ENCODE measurements around the gene TNNC1.

The TNNC1 gene

DNA sequence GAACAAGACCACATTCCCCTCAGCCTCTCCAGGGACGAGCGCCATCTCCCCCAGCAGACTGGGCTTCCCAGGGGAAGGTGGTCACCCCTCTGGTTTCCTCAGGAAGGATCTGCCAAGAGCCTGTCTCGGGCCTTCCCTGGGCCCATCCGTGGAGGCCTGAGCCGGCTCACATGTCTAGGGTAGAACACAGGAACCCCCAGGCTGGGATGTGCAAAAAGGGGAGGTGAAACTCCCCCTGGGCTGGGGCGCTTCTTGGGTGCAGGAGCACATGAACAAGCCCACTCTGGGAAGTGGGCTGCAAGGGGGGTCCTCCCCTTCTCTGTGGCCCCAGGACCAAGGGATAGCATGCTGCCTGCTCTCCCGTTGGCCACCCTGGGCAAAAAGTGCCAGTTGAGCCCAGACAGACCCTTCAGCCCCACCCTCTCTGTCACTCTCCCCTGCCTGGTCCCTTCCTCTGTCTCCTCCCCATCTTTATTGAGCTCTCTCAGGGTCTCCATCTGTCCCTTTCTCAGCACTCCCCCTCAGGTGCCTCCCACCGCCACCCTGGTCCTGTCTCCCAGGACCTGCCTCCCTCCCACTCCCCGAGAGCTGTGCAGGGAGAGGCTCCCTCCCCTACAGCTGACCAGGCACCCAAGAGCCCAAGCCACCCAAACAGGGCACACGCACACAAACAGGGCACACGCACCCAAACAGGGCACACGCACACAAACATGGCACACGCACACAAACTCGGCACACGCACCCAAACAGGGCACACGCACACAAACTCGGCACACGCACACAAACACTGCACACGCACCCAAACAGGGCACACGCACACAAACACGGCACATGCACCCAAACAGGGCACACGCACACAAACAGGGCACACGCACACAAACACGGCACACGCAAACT is 9.8 kb downstream of the TNNC1 start:
- DNase-seq (ENCODE audit: low read depth, low spot score): no peak

DNA sequence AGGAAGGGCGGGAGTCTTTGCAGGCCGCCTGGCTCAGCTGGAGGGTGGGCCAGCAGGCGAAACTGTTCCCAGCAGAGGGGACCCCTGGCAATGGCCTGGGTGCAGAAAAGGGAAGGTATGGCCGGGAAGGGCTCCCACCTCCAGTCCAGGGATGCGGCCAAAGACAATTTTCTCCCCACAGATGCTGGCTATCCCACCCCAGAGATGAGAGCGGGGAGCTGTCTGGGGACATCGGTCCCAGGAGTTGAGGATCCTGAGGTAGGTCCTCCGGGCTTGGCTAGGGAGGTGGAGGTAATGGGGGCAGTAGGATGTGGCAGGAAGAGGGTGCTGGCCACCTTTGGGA is 10.6 kb downstream of the TNNC1 start:
- no peak for DNase-seq (ENCODE audit: low read depth, low spot score)

DNA sequence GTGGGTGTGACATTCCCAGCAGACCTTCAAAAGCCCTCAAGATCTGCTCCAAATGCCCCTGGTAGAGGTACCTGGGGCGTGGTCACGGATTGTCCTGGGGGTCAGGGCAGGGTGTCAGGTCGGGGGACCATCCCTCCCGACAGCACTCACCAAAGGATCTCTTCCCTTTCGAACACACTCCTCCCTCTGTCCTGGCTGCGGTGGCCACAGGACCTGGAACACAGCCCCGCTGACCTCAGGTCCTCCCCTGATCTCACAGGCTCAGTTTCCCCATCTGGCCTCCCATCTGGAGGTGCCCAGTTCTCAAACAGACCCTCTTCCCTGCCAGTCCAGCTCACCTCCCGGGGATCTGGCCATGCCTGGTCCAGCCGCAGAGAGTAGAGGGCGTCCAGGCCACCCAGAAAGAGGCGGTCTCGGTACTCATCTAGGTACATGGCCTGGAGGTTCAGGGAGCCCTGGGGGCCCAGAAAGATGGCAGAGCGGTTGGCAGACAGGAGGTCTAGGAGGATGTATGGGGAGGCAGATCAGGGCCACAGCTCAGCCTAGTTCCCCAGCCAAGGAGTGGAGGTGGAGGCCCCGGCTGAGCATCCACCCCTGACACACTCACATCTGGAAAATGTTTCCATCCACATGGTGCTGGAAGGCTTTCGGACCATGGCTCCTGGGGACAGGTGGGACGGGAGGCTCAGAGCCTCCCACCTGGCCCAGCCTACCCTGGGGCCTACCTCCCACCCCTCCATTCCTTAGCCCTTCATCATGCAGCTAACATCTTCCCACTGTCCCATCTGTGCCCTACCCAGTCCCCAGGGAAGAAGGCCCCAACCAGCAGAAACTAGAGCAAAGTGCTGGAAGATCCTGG is 11.2 kb downstream of the TNNC1 start:
- no peak for DNase-seq (ENCODE audit: low read depth, low spot score)

DNA sequence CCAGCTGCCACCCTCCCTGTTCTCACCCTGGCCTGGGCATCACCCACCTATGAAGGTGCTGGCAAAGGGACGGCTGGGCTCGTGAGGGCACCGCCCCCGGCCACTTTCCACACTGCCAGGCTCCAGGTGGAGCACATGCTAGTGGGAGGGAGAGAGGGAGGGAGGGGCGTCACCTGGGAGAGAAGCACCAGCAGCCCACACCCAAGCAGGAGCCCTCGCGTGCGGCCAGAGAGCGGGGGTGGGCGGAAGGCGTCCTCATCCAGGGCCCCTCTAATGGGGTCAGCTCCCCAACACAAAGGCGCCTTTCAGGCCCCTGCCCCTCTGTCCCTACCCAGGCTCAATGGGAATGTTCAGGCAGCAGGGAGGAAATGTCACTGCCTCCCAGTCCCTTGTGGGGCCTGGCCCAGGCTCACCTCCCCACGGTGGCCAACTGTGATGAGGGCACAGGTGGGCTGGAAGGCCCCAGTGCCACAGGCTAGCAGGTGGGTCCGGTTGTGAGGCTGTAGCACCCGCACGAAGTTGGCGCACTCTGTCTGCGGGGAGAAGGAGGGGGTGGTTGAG is 12.0 kb downstream of the TNNC1 start:
- no peak for DNase-seq (ENCODE audit: low read depth, low spot score)

DNA sequence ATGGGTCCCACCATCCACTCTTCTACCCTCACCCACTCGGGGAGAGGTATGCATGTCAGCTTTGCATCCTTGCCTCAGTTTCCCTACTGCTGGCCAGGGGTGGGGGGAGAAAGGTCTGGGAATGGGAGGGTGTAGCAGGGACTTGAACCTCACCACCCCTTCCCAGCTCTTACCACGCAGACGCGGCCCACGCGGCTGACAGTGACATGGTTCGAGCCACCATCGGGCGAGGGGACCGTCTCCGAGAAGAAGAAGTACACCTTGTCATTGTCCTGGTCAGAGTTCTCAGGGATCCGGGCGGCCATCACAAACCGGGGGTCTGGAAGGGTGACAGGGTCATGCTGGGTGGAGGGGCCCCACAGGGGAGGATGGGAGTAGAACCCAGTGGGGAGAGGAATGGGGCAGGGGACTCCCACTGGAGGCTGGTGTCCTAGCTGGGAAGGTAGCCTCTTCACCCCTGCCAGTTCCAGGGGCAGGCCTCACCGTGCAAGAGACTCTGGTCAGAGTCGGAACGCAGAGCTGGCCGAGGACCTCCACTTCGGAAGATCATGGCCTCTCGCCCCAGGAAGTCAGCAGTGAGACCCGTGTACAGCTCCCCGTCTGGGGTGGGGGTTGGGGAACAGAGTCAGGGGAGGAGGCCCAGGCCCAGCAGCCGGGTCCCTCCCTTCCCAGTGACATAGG is 12.6 kb downstream of the TNNC1 start:
- DNase-seq (ENCODE audit: low read depth, low spot score): no peak

DNA sequence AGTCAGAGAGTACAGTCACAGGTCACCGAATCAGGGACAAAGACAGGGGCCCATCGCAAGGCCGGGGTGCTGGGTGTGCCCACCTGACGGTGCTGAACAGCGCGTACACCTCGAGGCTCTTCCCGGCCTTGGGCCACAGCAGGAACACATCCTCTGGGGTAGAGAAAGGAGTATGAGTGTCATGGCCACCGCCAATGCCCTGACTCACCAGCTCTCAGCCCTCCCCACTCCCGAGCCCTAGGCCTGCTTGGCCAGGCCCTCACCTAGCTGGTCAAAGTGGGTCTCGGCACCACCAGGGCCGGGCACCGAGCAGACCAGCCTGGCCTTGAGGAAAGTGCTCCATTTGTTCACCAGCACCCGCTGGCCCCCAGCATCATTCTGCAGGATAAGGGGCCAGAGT is 13.2 kb downstream of the TNNC1 start:
- DNase-seq (ENCODE audit: low read depth, low spot score): no peak

DNA sequence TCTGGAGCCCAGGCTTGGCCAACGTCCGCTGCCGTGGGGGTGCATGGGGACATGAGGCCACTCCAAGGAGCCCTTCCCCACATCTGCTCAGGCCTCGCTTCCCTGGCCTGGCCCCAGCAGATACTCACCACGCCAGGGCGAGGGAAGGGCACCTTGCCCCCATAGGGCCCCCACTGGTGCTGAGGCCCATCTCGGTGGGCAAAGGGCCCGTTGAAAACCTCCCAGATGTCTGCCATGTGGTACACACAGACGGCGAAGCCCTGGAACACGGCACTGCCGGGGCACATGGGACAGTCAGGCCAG is 13.6 kb downstream of the TNNC1 start:
- DNase-seq (ENCODE audit: low read depth, low spot score): no peak

DNA sequence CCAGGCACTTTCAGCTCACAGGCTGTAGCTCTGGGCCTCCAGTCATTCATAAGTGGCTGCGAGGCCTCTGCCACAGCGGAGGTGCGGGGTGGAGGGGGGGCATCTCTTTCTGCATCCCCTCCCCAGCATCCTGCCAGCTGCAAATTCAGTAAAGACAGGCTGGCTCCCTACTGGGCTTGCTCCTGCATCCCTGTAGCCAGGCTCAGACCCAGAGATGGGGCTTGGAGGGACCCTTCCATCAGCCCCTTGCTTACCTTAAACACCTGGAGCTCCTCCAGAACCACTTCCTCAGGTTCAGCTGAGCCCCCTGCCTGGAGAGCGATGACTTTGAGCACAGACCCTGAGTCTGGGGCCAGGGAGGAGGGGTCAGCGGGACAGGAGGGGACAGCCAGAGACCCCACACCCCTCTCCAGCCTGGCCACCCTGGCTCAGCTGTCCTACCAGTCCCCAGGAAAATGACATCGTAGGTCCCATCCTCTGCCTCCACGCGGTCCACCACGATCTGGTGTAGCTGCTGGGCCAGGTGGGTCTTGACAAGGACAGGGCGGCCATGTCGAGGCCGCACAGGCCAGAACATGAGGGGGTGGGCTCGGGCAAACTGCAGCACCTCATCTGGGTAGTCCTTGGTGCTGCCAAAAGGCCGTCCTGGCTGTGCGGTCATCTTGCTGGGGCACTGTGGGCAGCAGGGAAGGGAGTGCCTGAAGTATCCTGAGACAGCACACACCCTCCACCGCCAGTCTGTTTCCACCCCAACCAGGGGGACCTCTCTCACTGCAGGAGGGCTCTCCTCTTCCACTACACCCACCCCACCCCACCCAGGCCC is 14.2 kb downstream of the TNNC1 start:
- no peak for DNase-seq (ENCODE audit: low read depth, low spot score)

DNA sequence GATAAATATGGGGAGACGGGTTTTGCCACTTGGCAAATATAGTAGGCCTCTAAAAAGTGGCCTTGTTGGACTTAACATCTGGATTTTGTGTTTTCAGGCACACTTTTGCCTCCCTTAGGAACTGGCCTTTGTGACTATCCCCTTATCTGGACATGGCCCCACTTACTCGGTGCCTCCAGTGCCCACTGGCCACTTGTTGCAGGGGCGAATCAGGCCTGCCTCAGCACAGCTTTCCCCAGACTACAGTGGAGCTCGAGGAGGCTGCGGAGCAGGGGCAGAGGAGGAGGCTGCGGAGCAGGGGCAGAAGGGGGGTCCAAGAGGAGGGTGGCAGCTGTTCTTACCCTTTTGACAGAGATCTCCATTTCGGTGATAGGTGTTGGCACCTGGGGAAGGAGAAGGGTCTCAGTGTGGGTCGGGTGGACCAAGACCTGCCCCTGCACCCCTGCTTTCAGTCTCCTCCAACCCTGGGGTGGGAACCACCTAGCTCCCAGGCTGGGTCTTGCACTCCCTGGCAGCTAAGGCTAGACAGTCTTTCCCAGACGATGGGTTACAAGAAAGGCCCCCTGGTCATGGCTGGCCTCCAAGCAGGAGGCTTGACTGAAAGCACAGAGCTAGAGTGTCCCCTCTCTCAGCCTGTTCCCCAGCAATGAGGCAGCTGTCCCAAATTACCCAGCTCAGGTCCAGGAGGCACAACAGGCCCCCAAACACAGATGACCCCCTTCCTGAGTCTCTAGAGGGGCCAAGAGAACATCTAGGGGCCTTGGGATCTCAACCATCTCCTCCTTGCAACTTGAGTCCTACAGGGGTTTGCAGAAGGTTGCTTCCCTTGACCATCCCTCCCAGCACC is 15.0 kb downstream of the TNNC1 start:
- no peak for DNase-seq (ENCODE audit: low read depth, low spot score)

DNA sequence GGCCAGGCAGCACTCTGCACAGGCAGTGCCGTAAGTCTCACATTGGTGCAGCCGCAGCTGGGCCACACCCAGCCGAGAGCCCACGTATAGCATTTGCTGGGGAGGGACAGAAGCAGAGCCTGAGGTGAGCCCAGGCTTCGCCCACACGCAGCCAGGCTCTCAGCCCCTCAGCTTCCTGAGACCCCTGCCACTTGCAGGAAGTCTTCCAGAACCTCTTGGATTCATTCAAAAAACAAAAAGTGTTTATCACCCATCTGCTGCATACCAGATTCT is 15.8 kb downstream of the TNNC1 start:
- DNase-seq (ENCODE audit: low read depth, low spot score): no peak

DNA sequence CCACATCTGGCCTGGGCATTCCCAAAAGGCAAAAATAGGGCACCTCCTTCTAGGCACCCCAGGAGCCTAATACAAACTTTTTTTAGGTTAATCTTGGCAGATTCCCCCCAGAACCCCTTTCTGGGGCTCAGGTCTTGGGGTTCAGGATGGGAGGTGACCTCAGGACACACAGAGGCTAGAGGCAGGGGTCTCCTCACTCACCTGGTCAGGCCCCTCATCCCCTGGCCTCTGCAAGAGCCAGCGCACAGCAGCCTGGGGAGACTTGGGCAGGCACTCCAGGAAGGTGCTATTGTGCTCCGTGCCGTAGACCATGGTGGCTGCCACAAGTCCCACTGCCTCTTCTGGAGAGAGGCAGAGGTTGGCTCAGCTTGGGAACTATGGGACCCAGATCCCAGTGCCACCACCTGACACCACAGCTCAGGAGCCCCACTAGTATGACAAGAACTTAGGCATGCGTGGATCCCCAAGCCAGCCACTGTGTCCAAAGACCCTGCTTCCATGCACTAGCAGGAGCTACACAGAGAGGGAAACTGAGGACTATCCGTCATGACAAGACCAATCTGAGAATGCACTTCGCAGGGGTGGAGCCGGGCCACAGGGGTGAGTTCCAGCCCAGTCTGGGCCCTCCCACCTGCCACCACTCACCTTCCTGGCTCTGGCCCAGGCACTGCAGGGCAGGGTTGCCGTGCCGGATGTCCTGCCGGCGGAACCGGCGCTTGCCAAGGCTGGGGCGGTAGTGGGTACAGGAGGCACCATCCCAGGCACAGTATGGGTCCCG is 16.3 kb downstream of the TNNC1 start:
- no peak for DNase-seq (ENCODE audit: low read depth, low spot score)

DNA sequence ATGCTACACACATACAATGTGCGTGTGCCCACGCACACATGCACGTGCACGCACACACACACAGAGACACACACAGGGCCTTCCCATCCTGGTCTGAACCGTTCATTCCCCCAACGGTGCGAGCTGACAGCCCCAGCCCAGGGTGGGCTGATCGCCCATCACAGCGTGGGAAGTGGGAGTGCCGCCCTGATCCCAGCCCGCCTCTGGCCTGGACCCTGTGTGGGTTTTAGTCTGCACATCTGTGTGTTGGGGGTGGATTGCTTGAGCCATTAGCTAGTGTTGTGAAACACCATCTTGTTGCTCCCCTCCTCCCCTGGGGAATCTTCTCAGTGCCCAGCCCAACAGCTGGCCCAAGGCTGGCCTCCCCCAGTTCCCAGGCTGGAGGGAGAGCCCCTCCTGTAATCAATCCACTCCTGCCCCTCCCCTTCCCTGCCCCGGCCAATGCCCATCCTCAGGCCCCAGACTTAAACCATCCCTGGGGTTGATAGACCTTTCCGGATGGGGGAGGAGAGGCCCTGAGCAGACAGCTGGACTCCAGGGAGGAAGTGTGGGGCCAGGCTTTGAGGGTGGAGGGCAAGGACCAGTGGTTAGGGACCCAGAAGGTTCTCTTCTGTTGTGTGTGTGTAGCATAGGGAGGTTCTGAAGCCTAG is 17.2 kb downstream of the TNNC1 start:
- peak; percentile 30 for DNase-seq (ENCODE audit: low read depth, low spot score)

DNA sequence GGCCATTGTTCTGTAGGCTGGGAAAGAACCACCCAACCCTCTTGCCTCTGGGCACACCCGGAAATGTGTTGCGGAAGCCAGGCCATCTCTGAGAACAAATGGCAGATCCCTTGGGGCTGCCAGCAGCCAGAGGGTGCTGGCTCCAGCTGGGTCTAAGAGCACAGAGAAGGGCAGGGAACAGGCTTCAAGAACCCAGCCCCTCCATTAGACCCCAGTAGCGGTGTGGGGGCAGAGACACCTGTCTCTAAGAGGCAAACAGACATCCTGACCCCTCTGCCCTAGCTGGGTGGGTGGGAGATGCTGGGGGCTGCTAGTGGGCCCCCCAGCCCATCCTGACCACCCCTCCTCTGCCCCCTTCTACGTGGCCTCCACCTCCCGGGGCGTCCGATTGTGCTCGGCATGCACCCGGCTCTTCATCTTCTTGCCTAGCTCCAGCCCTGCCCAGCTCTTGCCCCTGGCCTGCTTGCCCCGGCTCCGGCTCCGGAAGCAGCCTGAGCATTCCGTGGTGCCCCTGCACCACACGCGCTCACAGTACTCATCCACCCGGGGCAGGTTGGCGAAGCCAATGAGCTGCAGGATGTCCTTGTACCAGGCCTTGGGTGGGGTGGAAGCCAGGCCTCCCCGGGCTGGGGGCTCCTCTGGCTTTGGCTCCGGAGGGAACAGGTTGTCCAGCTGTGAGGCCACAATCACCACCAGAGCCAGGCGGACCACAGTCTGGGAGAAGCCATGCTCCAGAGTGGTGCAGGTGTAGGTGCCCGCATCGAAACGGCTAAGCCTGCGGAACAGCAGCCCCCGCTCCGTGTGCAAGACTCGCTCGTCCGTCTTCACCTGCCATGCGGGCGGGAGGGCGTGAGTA is 18.4 kb downstream of the TNNC1 start:
- DNase-seq (ENCODE audit: low read depth, low spot score): no peak

DNA sequence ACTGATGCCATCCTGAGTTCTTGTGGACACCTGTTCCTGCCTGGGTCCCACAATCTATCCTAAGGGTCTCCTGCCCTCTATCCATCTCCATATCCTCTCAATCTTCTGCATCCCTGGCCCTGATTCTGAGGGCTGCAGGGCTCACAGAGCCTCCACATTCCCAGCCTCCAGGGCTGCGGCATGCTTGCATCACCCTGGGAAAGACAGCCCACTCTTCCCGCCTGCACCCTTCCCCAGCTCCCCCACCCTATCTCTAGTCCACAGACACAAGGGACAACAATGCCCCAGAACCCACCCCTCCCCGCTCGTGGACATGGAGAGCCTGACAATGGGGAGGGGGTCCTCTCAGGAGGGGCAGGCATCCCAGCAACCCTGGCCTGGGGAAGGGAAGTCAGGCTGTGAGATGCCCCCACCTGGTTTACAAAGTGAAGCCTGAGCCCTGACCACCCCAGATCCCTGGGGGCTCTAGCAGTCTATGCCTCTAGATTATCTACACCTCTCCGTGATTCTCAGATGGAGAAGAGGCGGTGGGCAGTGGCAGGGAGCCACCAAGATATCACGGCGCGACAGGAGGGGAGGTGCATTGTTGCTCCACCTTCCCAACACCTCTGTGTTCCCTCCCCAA is 19.2 kb downstream of the TNNC1 start:
- no peak for DNase-seq (ENCODE audit: low read depth, low spot score)

DNA sequence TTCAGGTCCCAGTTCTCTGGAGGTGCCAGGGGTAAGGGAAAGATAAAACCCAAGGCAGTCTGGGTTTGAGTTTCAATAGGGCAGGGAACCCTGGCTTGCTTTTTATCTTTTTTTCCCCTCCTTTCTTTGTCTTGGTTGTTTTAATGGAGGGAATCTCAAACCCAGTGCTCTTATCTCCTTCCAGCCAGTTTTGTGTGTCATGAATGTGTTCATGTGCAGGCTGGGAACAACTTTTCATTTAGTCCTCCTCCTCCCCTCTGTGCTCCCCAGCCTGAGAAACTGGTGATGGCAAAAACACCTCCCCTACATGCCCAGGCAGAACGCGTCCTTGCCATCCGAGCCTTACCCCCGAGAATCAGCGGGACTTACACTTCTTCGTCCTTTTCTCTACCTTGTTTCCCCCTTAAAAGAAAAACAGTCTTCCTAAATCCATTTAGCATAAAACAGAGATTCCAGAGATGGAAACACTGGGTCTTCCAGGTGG is 19.8 kb downstream of the TNNC1 start:
- no peak for DNase-seq (ENCODE audit: low read depth, low spot score)

DNA sequence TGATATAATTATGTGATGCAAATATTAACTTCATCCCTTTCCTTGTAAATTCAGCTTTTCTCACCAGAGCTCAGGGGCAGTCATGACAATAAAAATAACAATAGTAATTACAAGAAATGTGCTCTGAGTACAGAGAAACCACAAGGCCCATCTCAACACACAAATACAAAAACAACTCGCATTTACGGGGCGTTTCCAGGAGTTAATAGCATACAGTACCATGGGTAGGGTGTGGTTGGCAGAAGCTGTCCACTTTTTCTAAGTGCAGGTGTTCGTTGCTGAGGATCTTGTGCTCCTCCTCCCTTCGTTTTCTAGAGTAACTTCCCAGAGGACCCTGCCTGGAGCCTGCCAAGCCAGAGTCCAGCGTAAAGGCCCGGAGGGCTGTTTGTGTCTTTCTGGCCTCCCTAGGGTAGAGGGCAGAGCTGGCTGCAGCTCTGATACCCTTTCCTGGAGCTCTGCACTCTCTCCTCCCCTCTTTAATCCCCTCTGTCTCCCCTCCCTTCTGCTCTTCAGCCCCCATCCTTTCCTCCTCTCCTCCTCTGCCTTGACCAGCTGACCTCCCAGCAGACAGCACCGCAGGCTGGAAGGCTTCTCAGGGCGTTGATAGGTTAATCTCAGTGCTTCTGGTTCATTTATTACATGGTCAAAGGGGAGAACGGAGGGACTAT is 20.4 kb downstream of the TNNC1 start:
- DNase-seq (ENCODE audit: low read depth, low spot score): no peak

DNA sequence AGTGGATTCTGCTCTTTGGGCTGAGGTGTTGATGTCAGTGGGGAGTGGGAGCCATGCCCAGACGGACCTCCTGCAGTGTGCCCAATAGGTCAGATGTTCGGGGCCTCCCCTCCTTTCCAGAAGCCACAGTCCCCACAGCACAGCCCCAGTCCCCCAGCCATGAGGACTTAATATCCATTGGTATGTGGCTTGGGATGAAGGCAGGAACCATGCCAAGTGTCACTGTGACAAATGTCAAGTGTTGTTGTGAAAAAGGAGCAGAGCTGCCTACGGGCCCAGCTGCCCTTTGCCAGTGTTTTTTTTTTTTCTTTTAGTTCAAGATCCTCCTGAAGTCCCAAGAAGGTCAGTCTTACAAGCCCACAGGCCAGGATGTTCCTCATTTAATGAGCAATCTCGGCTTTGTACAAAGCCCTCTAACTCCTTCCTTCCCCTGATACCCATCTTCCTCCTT is 21.1 kb downstream of the TNNC1 start:
- no peak for DNase-seq (ENCODE audit: low read depth, low spot score)

Measured in brain pericyte (primary cell).